ENCODE measurements around the gene DAB1. TPM values are rescaled to one million over a fixed set of nuclear protein-coding genes. Genes with fewer than 3 reads are reported as not detected.

The DAB1 gene
- polyA plus RNA-seq, 3 donors = not detected

DNA sequence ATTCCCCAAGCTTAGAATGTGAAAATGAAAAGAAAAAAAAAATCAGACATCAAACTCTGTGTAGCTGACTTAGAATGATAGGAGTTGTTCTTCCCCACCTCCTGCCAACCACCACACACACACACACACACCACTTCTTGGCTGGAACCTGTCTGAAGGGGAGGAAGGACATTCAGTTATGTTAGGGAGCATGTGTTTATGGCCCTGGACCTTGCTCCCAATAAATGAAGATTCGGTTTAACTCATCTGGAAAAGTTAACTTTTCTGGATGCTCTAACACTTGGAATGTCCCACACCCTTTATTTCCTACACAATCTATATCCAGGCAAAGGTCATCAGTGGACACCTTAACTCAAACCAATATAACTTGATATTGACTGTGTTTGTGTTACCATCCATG lies 112.4 kb downstream of the DAB1 start:
- Histone ChIP-seq H3K4me2 (replicated peaks; ENCODE audit: extremely low read depth, low read length, poor library complexity, severe bottlenecking) (no peak overlapping the region), H3K27me3 (ENCODE audit: control insufficient read depth in 2 of 2, insufficient read depth in 2 of 2, low read length in 2 of 2) (no peaks in the 10 kb centered on the region), H3K27ac (ENCODE audit: low read depth in 1 of 2, low read length in 2 of 2) (no peak overlapping the region), H3K4me1 (ENCODE audit: control insufficient read depth in 1 of 2, insufficient read depth in 2 of 2, low read length in 2 of 2) (no peaks in the 10 kb centered on the region), H2AFZ (ENCODE audit: insufficient read depth, low read depth, low read length, poor library complexity, severe bottlenecking) (no peak overlapping the region), H3K36me3 (replicated peaks in 1 of 2; ENCODE audit: control insufficient read depth in 1 of 2, insufficient read depth in 2 of 2, low read length in 2 of 2) (no peaks in the 10 kb centered on the region), H3K79me2 (ENCODE audit: insufficient read depth, low read length) (no peaks in the 10 kb centered on the region), H3K9me3 (replicated peaks in 1 of 2; ENCODE audit: control insufficient read depth in 1 of 2, insufficient read depth in 1 of 2, low read length in 2 of 2) (peaks cover 0 to 4% of the 10 kb centered on the region in 2 donors), H4K20me1 (ENCODE audit: insufficient read depth, low read length) (no peaks in the 10 kb centered on the region), H3K9ac (ENCODE audit: insufficient read depth, low read length, poor library complexity, severe bottlenecking) (no peak overlapping the region), H3K4me3 (replicated peaks in 1 of 3; ENCODE audit: low read depth in 2 of 3, low read length in 3 of 3) (no peak overlapping the region)
- no peaks in the 10 kb centered on the region for H3K36me3 Mint-ChIP-seq
- peaks cover 3 to 11% (median 8%) of the 10 kb centered on the region in 7 donors for H3K9me3 Mint-ChIP-seq
- DNase-seq = no peak
- intact Hi-C loops (cut with micrococcal nuclease) = no loop called here
- H3K4me3 Mint-ChIP-seq = no peak overlapping the region
- no CpG with 5 or more reads among the region's 1 CpG for WGBS (ENCODE audit: insufficient coverage)
- H3K27ac Mint-ChIP-seq = no peak overlapping the region
- TF ChIP-seq, protein P1, sequence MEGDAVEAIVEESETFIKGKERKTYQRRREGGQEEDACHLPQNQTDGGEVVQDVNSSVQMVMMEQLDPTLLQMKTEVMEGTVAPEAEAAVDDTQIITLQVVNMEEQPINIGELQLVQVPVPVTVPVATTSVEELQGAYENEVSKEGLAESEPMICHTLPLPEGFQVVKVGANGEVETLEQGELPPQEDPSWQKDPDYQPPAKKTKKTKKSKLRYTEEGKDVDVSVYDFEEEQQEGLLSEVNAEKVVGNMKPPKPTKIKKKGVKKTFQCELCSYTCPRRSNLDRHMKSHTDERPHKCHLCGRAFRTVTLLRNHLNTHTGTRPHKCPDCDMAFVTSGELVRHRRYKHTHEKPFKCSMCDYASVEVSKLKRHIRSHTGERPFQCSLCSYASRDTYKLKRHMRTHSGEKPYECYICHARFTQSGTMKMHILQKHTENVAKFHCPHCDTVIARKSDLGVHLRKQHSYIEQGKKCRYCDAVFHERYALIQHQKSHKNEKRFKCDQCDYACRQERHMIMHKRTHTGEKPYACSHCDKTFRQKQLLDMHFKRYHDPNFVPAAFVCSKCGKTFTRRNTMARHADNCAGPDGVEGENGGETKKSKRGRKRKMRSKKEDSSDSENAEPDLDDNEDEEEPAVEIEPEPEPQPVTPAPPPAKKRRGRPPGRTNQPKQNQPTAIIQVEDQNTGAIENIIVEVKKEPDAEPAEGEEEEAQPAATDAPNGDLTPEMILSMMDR (IDR thresholded peaks at IDR 0.05) = no peak
- peaks cover 0 to 2% (median 2%) of the 10 kb centered on the region in 3 donors for H3K27me3 Mint-ChIP-seq (ENCODE audit: low read depth in 3 of 3)
- no peaks in the 10 kb centered on the region for H3K4me1 Mint-ChIP-seq

DNA sequence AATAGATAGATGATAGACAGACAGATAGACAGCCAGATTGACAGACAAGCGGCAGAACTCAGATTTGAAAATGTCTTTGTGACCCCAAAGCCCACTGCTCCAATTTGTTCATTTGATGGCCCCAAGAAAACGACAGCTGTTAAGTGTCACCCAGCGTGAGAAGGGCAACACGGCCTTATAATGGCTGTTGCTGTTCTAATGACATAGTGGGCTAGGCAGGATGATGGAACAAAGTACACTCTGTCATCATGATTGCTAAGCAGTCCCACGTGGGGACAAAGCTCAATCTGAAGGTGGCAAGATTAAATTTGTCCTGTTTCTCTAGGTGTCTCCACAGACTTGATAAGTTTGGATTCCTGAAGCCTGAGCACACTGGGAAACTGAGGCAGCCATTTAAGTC lies 112.9 kb downstream of the DAB1 start:
- Histone ChIP-seq H3K27me3 (ENCODE audit: control insufficient read depth in 2 of 2, insufficient read depth in 2 of 2, low read length in 2 of 2) (no peaks in the 10 kb centered on the region), H3K4me1 (ENCODE audit: control insufficient read depth in 1 of 2, insufficient read depth in 2 of 2, low read length in 2 of 2) (no peaks in the 10 kb centered on the region), H3K79me2 (ENCODE audit: insufficient read depth, low read length) (no peaks in the 10 kb centered on the region), H4K20me1 (ENCODE audit: insufficient read depth, low read length) (no peaks in the 10 kb centered on the region), H3K9me3 (replicated peaks in 1 of 2; ENCODE audit: control insufficient read depth in 1 of 2, insufficient read depth in 1 of 2, low read length in 2 of 2) (peaks cover 0 to 4% of the 10 kb centered on the region in 2 donors), H3K9ac (ENCODE audit: insufficient read depth, low read length, poor library complexity, severe bottlenecking) (no peak overlapping the region), H2AFZ (ENCODE audit: insufficient read depth, low read depth, low read length, poor library complexity, severe bottlenecking) (no peak overlapping the region), H3K4me2 (replicated peaks; ENCODE audit: extremely low read depth, low read length, poor library complexity, severe bottlenecking) (no peak overlapping the region), H3K36me3 (replicated peaks in 1 of 2; ENCODE audit: control insufficient read depth in 1 of 2, insufficient read depth in 2 of 2, low read length in 2 of 2) (no peaks in the 10 kb centered on the region), H3K27ac (ENCODE audit: low read depth in 1 of 2, low read length in 2 of 2) (no peak overlapping the region), H3K4me3 (replicated peaks in 1 of 3; ENCODE audit: low read depth in 2 of 3, low read length in 3 of 3) (no peak overlapping the region)
- Mint-ChIP-seq H3K36me3 (no peaks in the 10 kb centered on the region), H3K4me1 (no peaks in the 10 kb centered on the region), H3K4me3 (no peak overlapping the region), H3K27me3 (ENCODE audit: low read depth in 3 of 3) (peaks cover 0 to 2% (median 2%) of the 10 kb centered on the region in 3 donors), H3K9me3 (peaks cover 3 to 11% (median 8%) of the 10 kb centered on the region in 7 donors), H3K27ac (no peak overlapping the region)
- no peak for DNase-seq
- TF ChIP-seq, protein P1 (IDR thresholded peaks at IDR 0.05) = no peak
- intact Hi-C loops (cut with micrococcal nuclease) = no loop called here
- WGBS (ENCODE audit: insufficient coverage) = 79% methylated on average over 4 of the region's 5 CpGs

Data from CD14-positive monocyte (primary cell).